Smooth muscle cell of the umbilical artery (primary cell): ENCODE measurements around the gene STAB2. TPM values are rescaled to one million over a fixed set of nuclear protein-coding genes. Genes with fewer than 3 reads are reported as not detected.

Source experiments
- total RNA-seq: library from RNA; depleted of rRNA; stranded (reverse); fragments of >200 nt; gene quantifications from 2 replicates; pipeline ENCODE4 v1.2.3, GENCODE V29; 2014

STAB2 gene
- total RNA-seq = not detected in 2 replicates

GRCh38 chr12:103586791-103587370 is at the start of gene STAB2:
STAB2 (plus strand) TSS chr12:103587273; CDS start chr12:103587477, 204 bp downstream.

Other genes starting within 250 kb of the STAB2 start
- not detected in 2 replicates for gene C12orf42, start 91.3 kb upstream of the STAB2 start, total RNA-seq